Tibial artery (tissue), 4 donors: ENCODE data around the gene PCDHGA7.
"Not testable (repeated sequence)": the region's sequence is repeated elsewhere in the genome, so short reads cannot be mapped to it uniquely, and the experiment has no call there.

Source experiments
- DNase-seq, 2 donors: peaks; one replicate each; pipeline ENCODE4 v3.0.0-alpha.2; 2019
- H3K27ac ChIP-seq, 2 donors: fragments of 200-600 bp; sonication (generic) in 1 of 2; 1 replicate in 1 of 2; 2 replicates in 1 of 2; pipeline ENCODE4 v1.5.1; 2018 to 2019; ENCODE audit warnings: mild to moderate bottlenecking in 1 of 2
- H3K27me3 ChIP-seq, 2 donors: fragments of 200-600 bp; sonication (generic) in 1 of 2; one replicate each; pipeline versions ENCODE4 v1.5.1 to v1.6.0; 2016 to 2019
- H3K36me3 ChIP-seq, 3 donors: fragments of 200-600 bp; sonication (generic) in 2 of 3; one replicate each; pipeline ENCODE4 v1.5.1; 2016 to 2019; ENCODE audit warnings: mild to moderate bottlenecking in 2 of 3
- H3K4me1 ChIP-seq, 4 donors: fragments of 200-600 bp; sonication (generic) in 2 of 4; 1 replicate in 3 of 4; 2 replicates in 1 of 4; pipeline ENCODE4 v1.5.1; 2016 to 2019
- H3K4me3 ChIP-seq, 2 donors: fragments of 200-600 bp; sonication (generic) in 1 of 2; 1 replicate in 1 of 2; 2 replicates in 1 of 2; pipeline ENCODE4 v1.5.1; 2018 to 2019; ENCODE audit warnings: mild to moderate bottlenecking in 2 of 2
- H3K9me3 ChIP-seq, 3 donors: fragments of 200-600 bp; sonication (generic) in 1 of 3; one replicate each; pipeline ENCODE4 v1.5.1; 2016 to 2019
- intact Hi-C: fragments of 100-400 bp; cut with DNase I; formaldehyde crosslinking; loops from one replicate; pipeline ENCODE4 v1.15.0; 2023; ENCODE audit warnings: low total_unique reads
- TF ChIP-seq, protein P1 (sequence below), 2 experiments: fragments of 200-600 bp in 1 of 2; fragments of 450-650 bp in 1 of 2; IDR thresholded peaks; one replicate each; pipeline ENCODE4 v1.5.1; 2017 to 2019; ENCODE audit warnings: antibody characterized with exemption in 2 of 2, mild to moderate bottlenecking in 1 of 2, moderate library complexity in 1 of 2

Gene PCDHGA7

DNA sequence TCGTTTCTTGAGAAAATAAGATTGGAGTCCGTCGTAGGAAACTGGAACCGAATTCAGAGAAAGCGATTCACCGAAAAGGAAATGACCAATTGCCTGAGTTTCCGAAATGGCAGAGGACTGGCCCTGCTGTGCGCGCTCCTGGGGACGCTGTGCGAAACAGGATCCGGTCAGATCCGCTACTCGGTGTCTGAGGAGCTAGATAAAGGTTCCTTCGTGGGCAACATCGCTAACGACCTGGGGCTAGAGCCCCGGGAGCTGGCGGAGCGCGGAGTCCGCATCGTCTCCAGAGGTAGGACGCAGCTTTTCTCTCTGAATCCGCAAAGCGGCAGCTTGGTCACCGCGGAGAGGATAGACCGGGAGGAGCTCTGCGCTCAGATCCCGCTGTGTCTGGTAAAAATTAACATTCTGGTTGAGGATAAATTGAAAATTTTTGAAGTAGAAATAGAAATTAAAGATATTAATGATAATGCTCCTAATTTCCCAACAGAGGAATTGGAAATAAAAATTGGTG lies 38.5 kb upstream of the PCDHGA7 start:
- intact Hi-C loops, result no loop called here
- no peak for DNase-seq
- Histone ChIP-seq H3K4me3 (peak overlapping the region; percentile 5 to 28), H3K27ac (no peak overlapping the region), H3K27me3 (no peaks in the 10 kb centered on the region), H3K9me3 (peaks cover 6 to 99% (median 81%) of the 10 kb centered on the region in 3 donors), H3K36me3 (peaks cover 0 to 36% (median 27%) of the 10 kb centered on the region in 3 donors), H3K4me1 (no peaks in the 10 kb centered on the region)
- TF ChIP-seq, protein P1, sequence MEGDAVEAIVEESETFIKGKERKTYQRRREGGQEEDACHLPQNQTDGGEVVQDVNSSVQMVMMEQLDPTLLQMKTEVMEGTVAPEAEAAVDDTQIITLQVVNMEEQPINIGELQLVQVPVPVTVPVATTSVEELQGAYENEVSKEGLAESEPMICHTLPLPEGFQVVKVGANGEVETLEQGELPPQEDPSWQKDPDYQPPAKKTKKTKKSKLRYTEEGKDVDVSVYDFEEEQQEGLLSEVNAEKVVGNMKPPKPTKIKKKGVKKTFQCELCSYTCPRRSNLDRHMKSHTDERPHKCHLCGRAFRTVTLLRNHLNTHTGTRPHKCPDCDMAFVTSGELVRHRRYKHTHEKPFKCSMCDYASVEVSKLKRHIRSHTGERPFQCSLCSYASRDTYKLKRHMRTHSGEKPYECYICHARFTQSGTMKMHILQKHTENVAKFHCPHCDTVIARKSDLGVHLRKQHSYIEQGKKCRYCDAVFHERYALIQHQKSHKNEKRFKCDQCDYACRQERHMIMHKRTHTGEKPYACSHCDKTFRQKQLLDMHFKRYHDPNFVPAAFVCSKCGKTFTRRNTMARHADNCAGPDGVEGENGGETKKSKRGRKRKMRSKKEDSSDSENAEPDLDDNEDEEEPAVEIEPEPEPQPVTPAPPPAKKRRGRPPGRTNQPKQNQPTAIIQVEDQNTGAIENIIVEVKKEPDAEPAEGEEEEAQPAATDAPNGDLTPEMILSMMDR (IDR thresholded peaks at IDR 0.05), result no peak

DNA sequence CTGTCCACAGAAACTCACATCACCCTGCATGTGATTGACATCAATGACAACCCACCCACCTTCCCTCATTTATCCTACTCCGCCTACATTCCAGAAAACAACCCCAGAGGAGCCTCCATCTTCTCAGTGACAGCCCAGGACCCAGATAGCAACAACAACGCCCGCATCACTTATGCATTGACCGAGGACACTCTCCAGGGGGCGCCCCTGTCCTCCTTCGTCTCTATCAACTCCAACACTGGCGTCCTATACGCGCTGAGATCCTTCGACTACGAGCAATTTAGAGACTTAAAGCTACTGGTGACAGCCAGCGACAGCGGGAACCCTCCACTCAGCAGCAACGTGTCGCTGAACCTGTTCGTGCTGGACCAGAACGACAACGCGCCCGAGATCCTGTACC lies 37.2 kb upstream of the PCDHGA7 start:
- H3K4me1 ChIP-seq, result no peaks in the 10 kb centered on the region
- intact Hi-C loops, result no loop called here
- H3K9me3 ChIP-seq, result peaks cover 6 to 99% (median 81%) of the 10 kb centered on the region in 3 donors
- TF ChIP-seq, protein P1 (IDR thresholded peaks at IDR 0.05), result no peak
- H3K27me3 ChIP-seq, result no peaks in the 10 kb centered on the region
- H3K4me3 ChIP-seq, result no peak overlapping the region
- H3K27ac ChIP-seq, result no peak overlapping the region
- DNase-seq, result no peak
- H3K36me3 ChIP-seq, result peaks cover 0 to 32% (median 28%) of the 10 kb centered on the region in 3 donors

DNA sequence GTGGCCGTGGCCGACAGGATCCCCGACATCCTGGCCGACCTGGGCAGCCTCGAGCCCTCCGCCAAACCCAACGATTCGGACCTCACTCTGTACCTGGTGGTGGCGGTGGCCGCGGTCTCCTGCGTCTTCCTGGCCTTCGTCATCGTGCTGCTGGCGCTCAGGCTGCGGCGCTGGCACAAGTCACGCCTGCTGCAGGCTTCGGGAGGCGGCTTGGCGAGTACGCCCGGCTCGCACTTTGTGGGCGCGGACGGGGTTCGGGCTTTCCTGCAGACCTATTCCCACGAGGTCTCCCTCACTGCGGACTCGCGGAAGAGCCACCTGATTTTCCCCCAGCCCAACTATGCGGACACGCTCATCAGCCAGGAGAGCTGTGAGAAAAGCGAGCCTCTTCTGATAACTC lies 36.5 kb upstream of the PCDHGA7 start:
- H3K4me1 ChIP-seq, H3K27me3 ChIP-seq, H3K27ac ChIP-seq, DNase-seq, H3K4me3 ChIP-seq, intact Hi-C loops: not testable (repeated sequence)
- Histone ChIP-seq H3K9me3 (peaks cover 6 to 99% (median 81%) of the 10 kb centered on the region in 3 donors), H3K36me3 (peaks cover 0 to 32% (median 26%) of the 10 kb centered on the region in 3 donors)

DNA sequence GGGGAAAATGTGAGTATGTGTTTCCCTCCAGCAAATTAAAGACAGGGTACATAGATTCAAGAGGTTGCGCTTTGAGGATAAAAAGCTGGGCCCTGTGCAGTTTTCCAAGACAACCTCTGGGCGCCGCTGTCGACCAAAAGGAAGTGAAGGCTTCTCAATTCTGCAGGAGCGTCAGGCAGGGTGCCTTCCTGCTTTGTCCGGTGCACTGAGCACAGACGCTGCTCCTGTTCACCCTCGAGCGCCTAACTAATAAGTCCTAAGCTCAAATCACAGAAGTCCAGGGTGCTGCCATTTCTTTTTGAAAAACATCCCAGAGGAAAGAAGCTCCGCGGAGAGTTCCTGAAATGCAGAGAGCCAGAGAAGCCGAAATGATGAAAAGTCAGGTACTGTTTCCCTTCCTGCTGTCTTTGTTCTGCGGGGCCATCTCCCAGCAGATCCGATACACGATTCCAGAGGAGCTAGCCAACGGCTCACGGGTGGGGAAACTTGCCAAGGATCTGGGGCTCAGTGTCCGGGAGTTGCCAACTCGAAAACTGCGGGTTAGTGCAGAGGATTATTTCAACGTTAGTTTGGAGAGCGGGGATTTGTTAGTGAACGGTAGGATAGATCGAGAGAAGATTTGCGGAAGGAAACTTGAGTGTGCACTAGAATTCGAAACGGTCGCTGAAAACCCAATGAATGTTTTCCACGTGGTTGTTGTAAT lies 32.5 kb upstream of the PCDHGA7 start, which contains the start of gene PCDHGB1:
PCDHGB1 (plus strand) TSS at position 183 of the 703 bp plus-strand sequence; CDS start at position 345, 162 bp downstream.
- TF ChIP-seq, protein P1 (IDR thresholded peaks at IDR 0.05), result peak; percentile 10 to 23
- Histone ChIP-seq H3K36me3 (peaks cover 0 to 20% (median 13%) of the 10 kb centered on the region in 3 donors), H3K9me3 (peaks cover 3 to 99% (median 87%) of the 10 kb centered on the region in 3 donors), H3K4me1 (no peaks in the 10 kb centered on the region), H3K27ac (no peak within 1 kb of the TSS), H3K4me3 (peak within 1 kb of the TSS; percentile 20 to 34), H3K27me3 (peaks cover 0 to 3% of the 10 kb centered on the region in 2 donors)
- intact Hi-C loops, result no loop called here
- no peak for DNase-seq

DNA sequence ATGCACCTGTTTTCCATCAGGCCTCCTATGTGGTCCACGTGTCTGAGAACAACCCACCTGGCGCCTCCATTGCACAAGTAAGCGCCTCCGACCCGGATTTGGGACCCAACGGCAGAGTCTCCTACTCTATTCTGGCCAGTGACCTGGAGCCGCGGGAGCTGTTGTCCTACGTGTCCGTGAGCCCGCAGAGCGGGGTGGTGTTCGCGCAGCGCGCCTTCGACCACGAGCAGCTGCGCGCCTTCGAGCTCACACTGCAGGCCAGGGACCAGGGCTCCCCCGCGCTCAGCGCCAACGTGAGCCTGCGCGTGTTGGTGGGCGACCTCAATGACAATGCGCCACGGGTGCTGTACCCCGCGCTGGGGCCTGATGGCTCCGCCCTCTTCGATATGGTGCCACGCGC lies 31.0 kb upstream of the PCDHGA7 start:
- Histone ChIP-seq H3K9me3 (peaks cover 0 to 99% (median 87%) of the 10 kb centered on the region in 3 donors), H3K4me1 (no peaks in the 10 kb centered on the region), H3K27ac (no peak overlapping the region), H3K4me3 (no peak overlapping the region), H3K36me3 (peaks cover 0 to 20% (median 14%) of the 10 kb centered on the region in 3 donors), H3K27me3 (peaks cover 0 to 3% of the 10 kb centered on the region in 2 donors)
- no peak for DNase-seq
- intact Hi-C loops, result no loop called here
- TF ChIP-seq, protein P1 (IDR thresholded peaks at IDR 0.05), result no peak

DNA sequence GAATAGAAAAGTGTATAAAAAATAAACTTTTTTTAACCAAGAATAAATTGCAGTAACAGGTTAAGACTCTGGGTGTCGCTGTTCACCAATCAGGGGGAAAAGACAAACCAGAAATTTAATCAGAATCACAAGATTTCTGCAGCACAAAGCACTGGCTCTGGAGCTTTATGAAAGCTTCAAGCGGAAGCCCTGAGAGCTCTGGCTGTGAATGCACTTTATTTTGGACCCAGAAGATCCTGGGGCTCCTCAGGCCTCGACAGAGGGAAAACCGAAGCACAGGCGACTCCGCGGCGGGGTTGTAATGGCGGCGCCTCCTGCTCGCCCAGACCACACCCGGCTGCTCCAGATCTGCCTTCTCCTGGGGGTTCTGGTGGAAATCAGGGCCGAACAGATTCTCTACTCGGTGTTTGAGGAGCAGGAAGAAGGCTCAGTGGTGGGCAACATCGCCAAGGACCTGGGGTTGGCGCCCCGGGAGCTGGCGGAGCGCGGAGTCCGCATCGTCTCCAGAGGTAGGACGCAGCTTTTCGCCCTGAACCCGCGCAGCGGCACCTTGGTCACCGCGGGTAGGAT lies 27.6 kb upstream of the PCDHGA7 start, which contains the start of gene PCDHGA4:
PCDHGA4 (plus strand) TSS at position 122 of the 570 bp plus-strand sequence; CDS start at position 209, 87 bp downstream.
- peak within 1 kb of the TSS; percentile 32 to 43 for H3K4me3 ChIP-seq
- intact Hi-C loops, result no loop called here
- peaks cover 0 to 100% (median 88%) of the 10 kb centered on the region in 3 donors for H3K9me3 ChIP-seq
- peaks cover 0 to 3% of the 10 kb centered on the region in 2 donors for H3K27me3 ChIP-seq
- no peaks in the 10 kb centered on the region for H3K4me1 ChIP-seq
- DNase-seq, result no peak
- TF ChIP-seq, protein P1 (IDR thresholded peaks at IDR 0.05), result no peak
- H3K36me3 ChIP-seq, result peaks cover 0 to 18% (median 7%) of the 10 kb centered on the region in 3 donors
- no peak within 1 kb of the TSS for H3K27ac ChIP-seq
